Measurements from ENCODE around the gene CDK16. TPM values are rescaled to one million over a fixed set of nuclear protein-coding genes. Genes with fewer than 3 reads are reported as not detected.

CDK16 gene
- polyA plus RNA-seq, 4 donors: 48.9 to 75.8 (median 57.2) TPM

DNA sequence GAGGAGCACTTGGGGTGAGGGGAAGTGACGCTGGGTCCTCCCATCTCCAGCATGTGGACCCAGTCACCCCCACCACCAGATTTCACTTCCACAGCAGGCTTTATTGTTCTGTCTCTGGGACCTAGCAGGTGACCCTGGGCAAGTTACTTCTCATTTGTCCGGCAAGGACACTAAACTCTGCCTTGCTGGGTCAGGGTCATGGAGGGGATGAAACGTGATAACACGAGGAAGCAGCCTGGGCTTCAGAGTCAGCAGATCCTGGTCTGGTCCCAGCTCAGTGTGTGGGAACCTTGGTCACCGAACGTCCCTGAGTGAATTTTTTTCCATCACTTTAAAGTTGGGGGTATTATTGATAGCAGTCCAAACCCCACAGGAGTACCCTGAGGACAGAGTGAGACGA lies 21.0 kb upstream of the CDK16 start:
- FAIRE-seq (no peak), DNase-seq (no peak)
- H3K4me3 ChIP-seq (ENCODE audit: low read depth in 1 of 3, low read length in 3 of 3): no peak overlapping the region
- H3K9me3 ChIP-seq (ENCODE audit: control insufficient read depth in 2 of 2, insufficient read depth in 1 of 2, low read depth in 1 of 2, low read length in 1 of 2): no peaks in the 10 kb centered on the region
- no peak overlapping the region for H3K27ac ChIP-seq (ENCODE audit: low read depth in 1 of 3, low read length in 2 of 3)
- peaks cover 0 to 49% (median 5%) of the 10 kb centered on the region in 3 donors for H3K4me1 ChIP-seq (ENCODE audit: control insufficient read depth in 3 of 3, insufficient read depth in 2 of 3, low read depth in 1 of 3, low read length in 2 of 3)
- H3K27me3 ChIP-seq (ENCODE audit: control insufficient read depth in 3 of 3, insufficient read depth in 3 of 3, low read length in 3 of 3): no peaks in the 10 kb centered on the region
- 48 to 77% (median 57%) methylated on average over 7 of the region's 7 CpGs for WGBS, 3 donors
- peaks cover 7 to 62% (median 32%) of the 10 kb centered on the region in 3 donors for H3K36me3 ChIP-seq (ENCODE audit: control insufficient read depth in 3 of 3, insufficient read depth in 2 of 3, low read depth in 1 of 3, low read length in 3 of 3)

DNA sequence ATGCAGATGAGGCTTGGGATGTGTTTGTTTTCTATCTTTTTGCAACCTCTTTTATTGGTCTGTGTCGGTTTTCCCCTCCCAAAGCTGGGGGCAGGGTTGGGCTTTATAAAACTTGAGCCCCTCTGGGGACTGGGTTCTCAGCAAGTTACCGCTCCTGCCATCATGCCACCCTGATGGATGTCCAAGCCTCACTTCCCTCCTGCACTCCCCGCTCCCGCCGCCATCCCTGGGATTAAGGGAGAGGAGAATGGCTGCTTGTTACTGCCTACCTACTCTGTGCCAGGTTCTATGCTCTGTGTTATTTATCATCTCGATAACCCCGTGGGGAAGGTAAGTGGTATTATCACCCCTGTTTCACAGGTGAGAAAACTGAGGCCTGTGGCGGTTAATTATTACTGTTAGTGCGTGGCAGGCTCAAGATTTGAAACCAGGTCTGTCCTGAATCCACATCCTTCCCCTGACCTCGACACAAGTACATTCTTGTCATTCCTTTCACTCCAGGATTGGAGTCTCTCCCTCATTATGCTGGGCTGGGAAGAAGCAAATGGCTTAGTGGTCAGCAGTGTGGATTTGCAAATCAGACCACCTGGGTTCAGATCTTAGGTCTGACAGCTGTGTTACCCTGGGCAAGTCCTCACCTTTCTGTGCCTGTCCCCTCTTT lies 20.3 kb upstream of the CDK16 start:
- Histone ChIP-seq H3K27me3 (ENCODE audit: control insufficient read depth in 3 of 3, insufficient read depth in 3 of 3, low read length in 3 of 3) (no peaks in the 10 kb centered on the region), H3K4me1 (ENCODE audit: control insufficient read depth in 3 of 3, insufficient read depth in 2 of 3, low read depth in 1 of 3, low read length in 2 of 3) (peaks cover 0 to 49% (median 5%) of the 10 kb centered on the region in 3 donors), H3K9me3 (ENCODE audit: control insufficient read depth in 2 of 2, insufficient read depth in 1 of 2, low read depth in 1 of 2, low read length in 1 of 2) (no peaks in the 10 kb centered on the region), H3K4me3 (ENCODE audit: low read depth in 1 of 3, low read length in 3 of 3) (no peak overlapping the region), H3K27ac (ENCODE audit: low read depth in 1 of 3, low read length in 2 of 3) (no peak overlapping the region), H3K36me3 (ENCODE audit: control insufficient read depth in 3 of 3, insufficient read depth in 2 of 3, low read depth in 1 of 3, low read length in 3 of 3) (peaks cover 9 to 68% (median 37%) of the 10 kb centered on the region in 3 donors)
- FAIRE-seq (no peak), DNase-seq (no peak)
- 78 to 87% (median 85%) methylated on average over 7 to 10 of the region's 10 CpGs for WGBS, 3 donors

DNA sequence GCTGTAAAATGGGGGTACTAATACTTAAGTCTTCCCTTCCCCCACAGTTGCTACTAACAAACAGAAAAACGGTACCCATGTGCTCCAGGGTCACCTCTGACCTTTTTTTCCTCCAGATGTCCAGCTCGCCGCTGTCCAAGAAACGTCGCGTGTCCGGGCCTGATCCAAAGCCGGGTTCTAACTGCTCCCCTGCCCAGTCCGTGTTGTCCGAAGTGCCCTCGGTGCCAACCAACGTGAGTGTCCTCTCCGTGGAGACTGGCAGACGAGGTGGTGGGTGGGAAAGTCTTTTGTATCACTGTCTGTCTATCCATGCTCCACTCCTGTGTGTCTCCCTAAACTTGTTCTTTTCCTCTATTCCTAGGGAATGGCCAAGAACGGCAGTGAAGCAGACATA lies 19.8 kb upstream of the CDK16 start:
- H3K36me3 ChIP-seq (ENCODE audit: control insufficient read depth in 3 of 3, insufficient read depth in 2 of 3, low read depth in 1 of 3, low read length in 3 of 3): peaks cover 9 to 74% (median 40%) of the 10 kb centered on the region in 3 donors
- H3K9me3 ChIP-seq (ENCODE audit: control insufficient read depth in 2 of 2, insufficient read depth in 1 of 2, low read depth in 1 of 2, low read length in 1 of 2): no peaks in the 10 kb centered on the region
- H3K4me1 ChIP-seq (ENCODE audit: control insufficient read depth in 3 of 3, insufficient read depth in 2 of 3, low read depth in 1 of 3, low read length in 2 of 3): peaks cover 0 to 49% (median 5%) of the 10 kb centered on the region in 3 donors
- 76 to 91% (median 87%) methylated on average over 15 of the region's 15 CpGs for WGBS, 3 donors
- no peak overlapping the region for H3K4me3 ChIP-seq (ENCODE audit: low read depth in 1 of 3, low read length in 3 of 3)
- FAIRE-seq (no peak), DNase-seq (no peak)
- H3K27ac ChIP-seq (ENCODE audit: low read depth in 1 of 3, low read length in 2 of 3): no peak overlapping the region
- no peaks in the 10 kb centered on the region for H3K27me3 ChIP-seq (ENCODE audit: control insufficient read depth in 3 of 3, insufficient read depth in 3 of 3, low read length in 3 of 3)

DNA sequence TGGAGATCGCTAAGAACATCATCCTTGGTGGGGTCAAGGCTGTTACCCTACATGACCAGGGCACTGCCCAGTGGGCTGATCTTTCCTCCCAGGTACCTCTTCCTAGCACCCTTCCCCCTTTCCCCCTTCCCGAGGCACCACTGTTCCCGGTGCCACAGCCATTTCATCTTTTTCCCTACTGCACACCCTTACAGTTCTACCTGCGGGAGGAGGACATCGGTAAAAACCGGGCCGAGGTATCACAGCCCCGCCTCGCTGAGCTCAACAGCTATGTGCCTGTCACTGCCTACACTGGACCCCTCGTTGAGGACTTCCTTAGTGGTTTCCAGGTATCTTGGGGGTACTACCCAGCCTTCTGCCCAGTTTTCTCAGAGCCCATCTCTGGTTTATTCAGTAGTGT lies 19.2 kb upstream of the CDK16 start:
- WGBS, 3 donors: 91 to 95% (median 94%) methylated on average over 8 to 10 of the region's 10 CpGs
- FAIRE-seq (no peak), DNase-seq (no peak)
- Histone ChIP-seq H3K36me3 (ENCODE audit: control insufficient read depth in 3 of 3, insufficient read depth in 2 of 3, low read depth in 1 of 3, low read length in 3 of 3) (peaks cover 9 to 78% (median 42%) of the 10 kb centered on the region in 3 donors), H3K27ac (ENCODE audit: low read depth in 1 of 3, low read length in 2 of 3) (no peak overlapping the region), H3K27me3 (ENCODE audit: control insufficient read depth in 3 of 3, insufficient read depth in 3 of 3, low read length in 3 of 3) (no peaks in the 10 kb centered on the region), H3K4me1 (ENCODE audit: control insufficient read depth in 3 of 3, insufficient read depth in 2 of 3, low read depth in 1 of 3, low read length in 2 of 3) (peaks cover 0 to 49% (median 5%) of the 10 kb centered on the region in 3 donors), H3K9me3 (ENCODE audit: control insufficient read depth in 2 of 2, insufficient read depth in 1 of 2, low read depth in 1 of 2, low read length in 1 of 2) (no peaks in the 10 kb centered on the region), H3K4me3 (ENCODE audit: low read depth in 1 of 3, low read length in 3 of 3) (no peak overlapping the region)

DNA sequence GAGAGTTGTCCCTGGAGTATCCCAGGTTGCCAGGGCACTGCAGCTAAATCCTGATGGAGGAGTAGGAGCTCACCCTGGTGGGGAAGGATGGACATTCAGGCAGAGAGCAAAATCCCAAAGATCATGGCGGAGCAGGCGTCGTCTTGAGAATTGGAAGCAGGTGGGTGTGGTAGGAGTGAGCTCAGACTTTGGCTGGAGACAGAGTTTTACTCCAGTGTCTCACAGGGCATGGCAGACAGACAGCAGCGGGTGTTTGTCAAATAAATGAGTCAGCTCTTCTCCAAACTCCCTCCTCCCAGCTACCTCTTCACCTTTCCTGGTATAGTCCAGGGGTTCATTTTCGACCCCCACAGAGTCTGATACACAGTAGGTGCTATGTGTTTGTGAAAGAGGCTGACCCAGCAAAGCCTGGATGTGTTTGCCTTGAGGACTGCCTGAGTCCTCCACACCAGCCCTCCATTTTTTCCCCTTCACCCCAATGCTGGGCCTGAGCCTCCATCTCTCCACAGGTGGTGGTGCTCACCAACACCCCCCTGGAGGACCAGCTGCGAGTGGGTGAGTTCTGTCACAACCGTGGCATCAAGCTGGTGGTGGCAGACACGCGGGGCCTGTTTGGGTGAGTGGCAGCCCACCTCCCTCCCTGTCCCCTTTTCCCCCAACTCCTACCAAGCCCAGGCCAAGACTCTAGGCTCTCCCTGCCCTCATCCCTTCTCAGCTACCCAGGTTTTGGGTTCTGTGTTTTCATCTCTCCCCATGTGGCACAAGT lies 17.9 kb upstream of the CDK16 start:
- FAIRE-seq: no peak
- peak overlapping the region in 2 of 3 donors; percentile 31 to 69 for H3K27ac ChIP-seq (ENCODE audit: low read depth in 1 of 3, low read length in 2 of 3)
- H3K4me3 ChIP-seq (ENCODE audit: low read depth in 1 of 3, low read length in 3 of 3): no peak overlapping the region
- peaks cover 12 to 84% (median 44%) of the 10 kb centered on the region in 3 donors for H3K36me3 ChIP-seq (ENCODE audit: control insufficient read depth in 3 of 3, insufficient read depth in 2 of 3, low read depth in 1 of 3, low read length in 3 of 3)
- H3K27me3 ChIP-seq (ENCODE audit: control insufficient read depth in 3 of 3, insufficient read depth in 3 of 3, low read length in 3 of 3): no peaks in the 10 kb centered on the region
- H3K9me3 ChIP-seq (ENCODE audit: control insufficient read depth in 2 of 2, insufficient read depth in 1 of 2, low read depth in 1 of 2, low read length in 1 of 2): no peaks in the 10 kb centered on the region
- H3K4me1 ChIP-seq (ENCODE audit: control insufficient read depth in 3 of 3, insufficient read depth in 2 of 3, low read depth in 1 of 3, low read length in 2 of 3): peaks cover 0 to 46% (median 5%) of the 10 kb centered on the region in 3 donors
- peak; percentile 34 to 68 for DNase-seq
- WGBS, 3 donors: 57 to 80% (median 65%) methylated on average over 8 to 9 of the region's 9 CpGs

DNA sequence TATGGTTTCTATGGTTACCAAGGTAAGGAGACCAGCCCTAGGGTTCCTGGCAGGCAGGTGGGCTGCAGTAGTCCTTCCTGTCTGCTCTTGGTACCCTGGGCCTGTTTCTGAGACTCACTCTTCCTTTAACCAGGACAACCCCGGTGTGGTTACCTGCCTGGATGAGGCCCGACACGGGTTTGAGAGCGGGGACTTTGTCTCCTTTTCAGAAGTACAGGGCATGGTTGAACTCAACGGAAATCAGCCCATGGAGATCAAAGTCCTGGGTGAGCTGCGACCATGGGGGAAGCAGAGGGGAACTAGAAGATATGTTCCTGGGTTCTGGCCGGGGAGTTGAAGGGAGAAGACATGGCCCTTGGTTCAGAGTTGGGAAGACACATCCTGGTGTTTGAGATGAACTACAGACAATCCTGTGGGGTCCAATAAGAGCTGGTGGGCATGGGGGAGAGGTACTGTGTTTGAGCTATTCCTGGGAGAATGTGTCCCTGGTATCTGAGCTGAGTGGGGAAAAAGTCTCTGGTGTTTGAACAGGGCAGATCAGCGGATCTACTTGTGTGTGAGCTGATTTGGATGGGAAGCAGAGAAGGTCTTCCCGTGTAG lies 17.0 kb upstream of the CDK16 start:
- DNase-seq (peak in 1 of 2 donors; percentile 63), FAIRE-seq (no peak)
- Histone ChIP-seq H3K4me1 (ENCODE audit: control insufficient read depth in 3 of 3, insufficient read depth in 2 of 3, low read depth in 1 of 3, low read length in 2 of 3) (peaks cover 0 to 37% (median 0%) of the 10 kb centered on the region in 3 donors), H3K27ac (ENCODE audit: low read depth in 1 of 3, low read length in 2 of 3) (peak overlapping the region in 2 of 3 donors; percentile 31 to 69), H3K36me3 (ENCODE audit: control insufficient read depth in 3 of 3, insufficient read depth in 2 of 3, low read depth in 1 of 3, low read length in 3 of 3) (peaks cover 16 to 83% (median 51%) of the 10 kb centered on the region in 3 donors), H3K27me3 (ENCODE audit: control insufficient read depth in 3 of 3, insufficient read depth in 3 of 3, low read length in 3 of 3) (no peaks in the 10 kb centered on the region), H3K4me3 (ENCODE audit: low read depth in 1 of 3, low read length in 3 of 3) (no peak overlapping the region), H3K9me3 (ENCODE audit: control insufficient read depth in 2 of 2, insufficient read depth in 1 of 2, low read depth in 1 of 2, low read length in 1 of 2) (no peaks in the 10 kb centered on the region)
- WGBS, 3 donors: 57 to 70% (median 69%) methylated on average over 8 to 9 of the region's 9 CpGs

DNA sequence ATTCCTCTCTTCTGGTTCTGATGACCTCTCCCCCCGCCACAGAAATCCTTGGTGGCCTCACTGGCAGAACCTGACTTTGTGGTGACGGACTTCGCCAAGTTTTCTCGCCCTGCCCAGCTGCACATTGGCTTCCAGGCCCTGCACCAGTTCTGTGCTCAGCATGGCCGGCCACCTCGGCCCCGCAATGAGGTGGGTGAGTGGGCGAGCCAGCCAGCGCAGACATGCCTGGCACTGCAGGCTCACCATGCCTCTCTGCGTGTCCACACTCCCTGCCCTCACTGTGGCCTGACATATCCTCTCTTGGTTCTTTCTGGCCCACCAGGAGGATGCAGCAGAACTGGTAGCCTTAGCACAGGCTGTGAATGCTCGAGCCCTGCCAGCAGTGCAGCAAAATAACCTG lies 16.2 kb upstream of the CDK16 start:
- Histone ChIP-seq H3K4me3 (ENCODE audit: low read depth in 1 of 3, low read length in 3 of 3) (no peak overlapping the region), H3K27ac (ENCODE audit: low read depth in 1 of 3, low read length in 2 of 3) (no peak overlapping the region), H3K4me1 (ENCODE audit: control insufficient read depth in 3 of 3, insufficient read depth in 2 of 3, low read depth in 1 of 3, low read length in 2 of 3) (peaks cover 0 to 35% (median 0%) of the 10 kb centered on the region in 3 donors), H3K36me3 (ENCODE audit: control insufficient read depth in 3 of 3, insufficient read depth in 2 of 3, low read depth in 1 of 3, low read length in 3 of 3) (peaks cover 18 to 86% (median 57%) of the 10 kb centered on the region in 3 donors), H3K27me3 (ENCODE audit: control insufficient read depth in 3 of 3, insufficient read depth in 3 of 3, low read length in 3 of 3) (no peaks in the 10 kb centered on the region), H3K9me3 (ENCODE audit: control insufficient read depth in 2 of 2, insufficient read depth in 1 of 2, low read depth in 1 of 2, low read length in 1 of 2) (no peaks in the 10 kb centered on the region)
- FAIRE-seq (no peak), DNase-seq (no peak)
- 94 to 98% (median 97%) methylated on average over 11 of the region's 11 CpGs for WGBS, 3 donors

DNA sequence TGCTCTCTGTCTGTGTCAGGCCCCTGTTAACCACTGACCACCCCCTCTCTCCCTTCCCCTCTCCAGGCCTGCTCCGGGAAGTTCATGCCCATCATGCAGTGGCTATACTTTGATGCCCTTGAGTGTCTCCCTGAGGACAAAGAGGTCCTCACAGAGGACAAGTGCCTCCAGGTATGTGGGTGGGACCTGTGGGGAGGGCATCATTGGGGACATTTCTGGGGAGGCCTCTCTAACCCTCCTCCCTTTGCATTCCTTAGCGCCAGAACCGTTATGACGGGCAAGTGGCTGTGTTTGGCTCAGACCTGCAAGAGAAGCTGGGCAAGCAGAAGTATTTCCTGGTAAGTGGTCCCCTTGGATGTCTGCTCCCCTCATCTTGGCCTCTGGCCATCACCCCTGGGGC lies 15.6 kb upstream of the CDK16 start:
- DNase-seq: no peak
- Histone ChIP-seq H3K27ac (ENCODE audit: low read depth in 1 of 3, low read length in 2 of 3) (no peak overlapping the region), H3K9me3 (ENCODE audit: control insufficient read depth in 2 of 2, insufficient read depth in 1 of 2, low read depth in 1 of 2, low read length in 1 of 2) (no peaks in the 10 kb centered on the region), H3K4me3 (ENCODE audit: low read depth in 1 of 3, low read length in 3 of 3) (no peak overlapping the region), H3K27me3 (ENCODE audit: control insufficient read depth in 3 of 3, insufficient read depth in 3 of 3, low read length in 3 of 3) (no peaks in the 10 kb centered on the region), H3K36me3 (ENCODE audit: control insufficient read depth in 3 of 3, insufficient read depth in 2 of 3, low read depth in 1 of 3, low read length in 3 of 3) (peaks cover 19 to 83% (median 57%) of the 10 kb centered on the region in 3 donors), H3K4me1 (ENCODE audit: control insufficient read depth in 3 of 3, insufficient read depth in 2 of 3, low read depth in 1 of 3, low read length in 2 of 3) (peaks cover 0 to 31% (median 0%) of the 10 kb centered on the region in 3 donors)
- WGBS, 3 donors: 69 to 100% (median 89%) methylated on average over 1 to 4 of the region's 4 CpGs
- no peak for FAIRE-seq

Measured in small intestine (tissue), 7 donors.